ENCODE measurements around the gene MON2.
"Not testable (repeated sequence)": the region's sequence is repeated elsewhere in the genome, so short reads cannot be mapped to it uniquely, and the experiment has no call there.

Gene MON2

DNA sequence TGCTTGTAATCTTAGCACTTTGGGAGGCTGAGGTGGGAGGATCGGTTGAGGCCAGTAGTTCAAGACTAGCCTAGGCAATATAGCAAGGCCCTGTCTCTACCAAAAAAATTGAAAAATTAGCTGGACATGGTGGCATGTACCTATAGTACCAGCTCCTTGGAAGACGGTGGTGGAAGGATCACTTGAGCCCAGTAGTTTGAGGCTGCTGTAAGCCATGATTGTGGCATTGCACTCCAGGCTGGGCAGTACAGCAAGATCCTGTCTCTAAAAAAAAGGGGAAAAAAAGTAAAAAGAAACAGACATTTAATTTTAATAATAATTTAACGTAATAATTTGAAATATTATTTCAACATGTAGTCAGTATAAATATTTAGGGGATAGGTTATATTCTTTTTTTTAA, 16.1 kb downstream of the MON2 start:
- TF ChIP-seq, protein P1, sequence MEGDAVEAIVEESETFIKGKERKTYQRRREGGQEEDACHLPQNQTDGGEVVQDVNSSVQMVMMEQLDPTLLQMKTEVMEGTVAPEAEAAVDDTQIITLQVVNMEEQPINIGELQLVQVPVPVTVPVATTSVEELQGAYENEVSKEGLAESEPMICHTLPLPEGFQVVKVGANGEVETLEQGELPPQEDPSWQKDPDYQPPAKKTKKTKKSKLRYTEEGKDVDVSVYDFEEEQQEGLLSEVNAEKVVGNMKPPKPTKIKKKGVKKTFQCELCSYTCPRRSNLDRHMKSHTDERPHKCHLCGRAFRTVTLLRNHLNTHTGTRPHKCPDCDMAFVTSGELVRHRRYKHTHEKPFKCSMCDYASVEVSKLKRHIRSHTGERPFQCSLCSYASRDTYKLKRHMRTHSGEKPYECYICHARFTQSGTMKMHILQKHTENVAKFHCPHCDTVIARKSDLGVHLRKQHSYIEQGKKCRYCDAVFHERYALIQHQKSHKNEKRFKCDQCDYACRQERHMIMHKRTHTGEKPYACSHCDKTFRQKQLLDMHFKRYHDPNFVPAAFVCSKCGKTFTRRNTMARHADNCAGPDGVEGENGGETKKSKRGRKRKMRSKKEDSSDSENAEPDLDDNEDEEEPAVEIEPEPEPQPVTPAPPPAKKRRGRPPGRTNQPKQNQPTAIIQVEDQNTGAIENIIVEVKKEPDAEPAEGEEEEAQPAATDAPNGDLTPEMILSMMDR (conservative IDR thresholded peaks at IDR 0.05), result no peak
- H3K27ac ChIP-seq, result no peak overlapping the region

DNA sequence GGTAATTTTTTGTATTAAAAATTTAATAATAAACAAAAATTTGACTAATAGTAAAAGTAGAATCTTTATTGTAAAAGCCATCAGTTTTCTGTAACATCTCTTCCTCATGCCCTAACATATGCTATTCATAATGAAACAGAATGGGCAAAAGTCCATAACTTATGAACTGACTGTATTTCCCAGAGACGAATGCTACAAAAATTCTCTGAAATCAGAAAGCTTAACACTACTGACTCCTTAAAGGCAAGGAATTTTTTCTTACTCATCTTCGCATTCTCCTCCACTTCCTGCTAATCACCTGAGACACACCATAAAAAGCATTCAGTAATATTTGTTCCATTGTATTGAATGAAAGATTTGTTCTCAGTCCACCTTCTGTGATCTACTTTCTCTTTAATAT, 17.6 kb downstream of the MON2 start:
- TF ChIP-seq, protein P1 (conservative IDR thresholded peaks at IDR 0.05), result no peak
- no peak overlapping the region for H3K27ac ChIP-seq

DNA sequence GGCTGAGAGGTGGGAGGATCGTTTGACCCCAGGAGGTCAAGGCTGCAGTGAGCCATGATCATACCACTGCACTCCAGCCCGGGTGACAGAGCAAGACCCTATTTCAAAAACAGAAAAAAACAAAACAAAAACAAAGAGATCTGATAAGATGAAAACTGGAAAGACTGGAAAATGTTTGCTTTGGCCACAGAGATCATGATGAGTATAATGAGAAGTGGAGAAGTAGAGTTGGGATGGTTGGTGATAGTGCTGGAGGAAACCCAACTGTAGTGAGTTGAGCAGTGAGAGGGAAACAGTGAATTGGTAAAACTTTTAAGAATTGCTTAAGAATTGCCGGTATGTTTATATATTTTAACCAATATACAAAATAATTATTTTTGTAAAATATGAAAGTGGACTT, 39.2 kb downstream of the MON2 start:
- TF ChIP-seq, protein P1 (conservative IDR thresholded peaks at IDR 0.05), result no peak
- H3K27ac ChIP-seq, result peak overlapping the region; percentile 86

DNA sequence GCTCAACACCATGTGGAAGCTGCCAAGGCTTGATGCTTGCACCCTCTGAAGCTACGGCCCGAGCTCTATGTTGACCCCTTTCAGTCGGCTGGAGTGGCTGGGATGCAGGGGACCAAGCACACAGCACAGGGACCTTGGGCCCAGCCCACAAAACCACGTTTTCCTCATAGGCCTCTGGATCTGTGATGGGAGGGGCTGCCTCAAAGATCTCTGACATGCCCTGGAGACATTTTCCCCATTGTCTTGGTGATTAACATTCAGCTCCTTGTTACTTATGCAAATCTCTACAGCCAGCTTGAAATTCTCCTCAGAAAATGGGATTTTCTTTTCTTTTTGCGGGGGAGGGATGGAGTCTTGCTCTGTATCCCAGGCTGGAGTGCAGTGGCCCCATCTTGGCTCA, 46.3 kb downstream of the MON2 start:
- TF ChIP-seq, protein P1 (conservative IDR thresholded peaks at IDR 0.05), result no peak
- no peak overlapping the region for H3K27ac ChIP-seq

DNA sequence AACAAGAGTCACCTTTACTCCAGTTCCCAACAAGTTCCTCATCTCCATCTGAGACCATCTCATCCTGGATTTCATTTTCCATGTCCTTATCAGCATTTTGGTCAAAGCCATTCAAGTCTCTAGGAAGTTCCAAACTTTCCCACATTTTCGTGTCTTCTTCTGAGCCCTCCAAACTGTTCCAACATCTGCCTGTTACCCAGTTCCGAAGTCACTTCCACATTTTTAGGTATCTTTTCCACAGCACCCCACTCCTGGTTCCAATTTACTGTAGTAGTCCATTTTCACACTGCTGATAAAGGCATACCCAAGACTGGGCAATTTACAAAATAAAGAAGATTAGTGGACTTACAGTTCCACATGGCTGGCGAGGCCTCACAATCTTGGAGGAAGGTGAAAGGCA, 47.5 kb downstream of the MON2 start:
- H3K27ac ChIP-seq, result not testable (repeated sequence)

DNA sequence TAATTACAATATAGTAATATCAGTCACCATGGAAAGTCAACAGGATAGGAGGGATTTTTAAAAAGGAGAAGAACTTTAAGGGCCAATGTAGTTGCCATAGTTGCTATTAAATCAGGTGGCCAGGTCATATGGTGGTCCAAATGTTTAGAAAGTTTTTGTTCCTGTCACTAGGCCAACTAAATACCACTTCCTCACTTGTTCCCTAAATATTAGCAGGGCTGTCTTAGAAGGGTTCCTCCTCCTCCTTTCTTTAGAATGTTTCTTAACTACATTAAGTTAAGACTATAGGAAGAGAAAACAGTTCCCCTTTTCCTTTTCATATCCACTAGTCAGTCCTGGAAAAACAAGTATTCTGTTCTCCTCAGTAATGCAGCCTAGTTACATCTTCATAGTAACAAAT, 50.3 kb downstream of the MON2 start:
- H3K27ac ChIP-seq, result no peak overlapping the region
- TF ChIP-seq, protein P1 (conservative IDR thresholded peaks at IDR 0.05), result no peak

DNA sequence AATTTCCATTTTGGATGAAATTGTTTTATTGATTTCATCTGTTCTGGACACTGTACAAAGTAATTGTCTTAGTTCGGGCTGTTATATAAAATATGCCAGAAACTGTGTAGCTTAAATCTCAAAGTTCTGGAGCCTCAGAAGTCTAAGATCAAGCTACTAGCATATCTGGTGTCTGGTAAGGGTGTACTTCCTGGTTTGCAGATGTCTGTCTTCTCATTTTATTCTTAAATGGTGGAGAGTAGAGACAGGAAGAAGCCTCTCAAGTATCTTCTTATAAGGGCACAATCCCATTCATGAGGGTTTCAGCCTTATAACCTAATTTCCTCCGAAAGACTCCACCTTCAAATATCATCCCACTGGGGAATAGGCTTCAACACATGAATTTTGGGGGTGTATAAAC, 51.3 kb downstream of the MON2 start:
- H3K27ac ChIP-seq, result peak overlapping the region; percentile 82; the same call in 1 of the 2 replicates
- TF ChIP-seq, protein P1 (conservative IDR thresholded peaks at IDR 0.05), result no peak

DNA sequence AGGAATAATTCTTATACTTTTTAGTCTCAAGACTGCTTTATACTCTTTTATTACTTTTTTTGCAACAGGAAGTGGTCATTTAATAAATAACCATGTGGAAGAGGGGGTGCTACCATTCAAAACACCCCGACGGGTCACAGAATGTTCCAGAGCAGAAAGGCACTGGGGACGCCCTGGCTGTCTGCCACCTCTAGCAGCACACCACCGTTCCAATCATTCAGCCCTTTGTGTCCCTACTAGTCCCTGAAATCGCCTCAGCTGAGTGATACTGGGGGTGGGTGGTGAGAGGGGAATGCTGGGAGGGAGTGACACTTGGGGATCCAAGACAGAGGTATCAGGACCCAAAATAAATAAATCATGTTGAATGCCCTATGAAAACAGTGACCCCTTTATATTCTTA, 52.4 kb downstream of the MON2 start:
- TF ChIP-seq, protein P1 (conservative IDR thresholded peaks at IDR 0.05), result no peak
- peak overlapping the region; percentile 82 for H3K27ac ChIP-seq
